Esophagus muscularis mucosa (tissue), 3 donors: ENCODE measurements around the gene C16orf78.

Source experiments
- POLR2A ChIP-seq: fragments of 450-650 bp; IDR thresholded peaks from one replicate; pipeline ENCODE4 v1.6.1; 2017; ENCODE audit warnings: antibody characterized with exemption, moderate library complexity, mild to moderate bottlenecking, low read depth
- POLR2AphosphoS5 ChIP-seq, 2 donors: sonication (generic); formaldehyde crosslinking; IDR thresholded peaks; one replicate each; pipeline ENCODE4 v1.6.1; 2017; ENCODE audit warnings: antibody characterized with exemption in 2 of 2
- TF ChIP-seq, protein P1 (sequence below), 3 experiments: fragments of 200-600 bp in 2 of 3; fragments of 450-650 bp in 1 of 3; sonication (generic) in 2 of 3; IDR thresholded peaks; one replicate each; pipeline ENCODE4 v1.5.1; 2017 to 2019; ENCODE audit warnings: antibody characterized with exemption in 3 of 3, mild to moderate bottlenecking in 2 of 3, moderate library complexity in 1 of 3

DNA sequence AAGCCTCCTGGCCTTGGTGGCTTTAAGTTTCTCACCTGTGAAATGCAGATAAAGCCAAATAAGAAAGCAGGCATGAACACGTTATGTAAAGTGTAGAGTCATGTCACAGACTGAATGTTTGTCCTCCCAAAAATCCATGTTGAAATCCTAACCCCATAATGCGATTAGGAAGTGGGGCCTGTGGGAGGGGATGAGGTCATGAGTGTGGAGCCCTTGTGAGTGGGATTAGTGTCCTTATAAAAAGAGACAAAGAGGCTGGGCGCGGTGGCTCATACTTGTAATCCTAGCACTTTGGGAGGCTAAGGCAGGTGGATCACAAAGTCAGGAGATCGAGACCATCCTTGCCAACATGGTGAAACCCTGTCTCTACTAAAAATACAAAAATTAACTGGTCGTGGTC, 19.5 kb upstream of the C16orf78 start:
- TF ChIP-seq, protein P1, sequence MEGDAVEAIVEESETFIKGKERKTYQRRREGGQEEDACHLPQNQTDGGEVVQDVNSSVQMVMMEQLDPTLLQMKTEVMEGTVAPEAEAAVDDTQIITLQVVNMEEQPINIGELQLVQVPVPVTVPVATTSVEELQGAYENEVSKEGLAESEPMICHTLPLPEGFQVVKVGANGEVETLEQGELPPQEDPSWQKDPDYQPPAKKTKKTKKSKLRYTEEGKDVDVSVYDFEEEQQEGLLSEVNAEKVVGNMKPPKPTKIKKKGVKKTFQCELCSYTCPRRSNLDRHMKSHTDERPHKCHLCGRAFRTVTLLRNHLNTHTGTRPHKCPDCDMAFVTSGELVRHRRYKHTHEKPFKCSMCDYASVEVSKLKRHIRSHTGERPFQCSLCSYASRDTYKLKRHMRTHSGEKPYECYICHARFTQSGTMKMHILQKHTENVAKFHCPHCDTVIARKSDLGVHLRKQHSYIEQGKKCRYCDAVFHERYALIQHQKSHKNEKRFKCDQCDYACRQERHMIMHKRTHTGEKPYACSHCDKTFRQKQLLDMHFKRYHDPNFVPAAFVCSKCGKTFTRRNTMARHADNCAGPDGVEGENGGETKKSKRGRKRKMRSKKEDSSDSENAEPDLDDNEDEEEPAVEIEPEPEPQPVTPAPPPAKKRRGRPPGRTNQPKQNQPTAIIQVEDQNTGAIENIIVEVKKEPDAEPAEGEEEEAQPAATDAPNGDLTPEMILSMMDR (IDR thresholded peaks at IDR 0.05) = no peak
- TF ChIP-seq POLR2AphosphoS5 (IDR thresholded peaks at IDR 0.05) (no peak), POLR2A (no peak)
